OCI-LY7 (cell line): ENCODE results near the gene GPR149.

Experiments
- EZH2phosphoT487 ChIP-seq: fragments of 200-600 bp; sonication (generic); IDR thresholded peaks from 2 replicates; pipeline ENCODE4 v1.6.1; 2018; ENCODE audit warnings: low read depth, borderline replicate concordance, mild to moderate bottlenecking, mixed run types, antibody characterized with exemption, low read length, moderate library complexity, mixed read lengths
- TF ChIP-seq, protein P1 (sequence below): fragments of 200-600 bp; sonication (generic); conservative IDR thresholded peaks from 2 replicates; pipeline ENCODE4 v1.5.1; 2014; ENCODE audit warnings: mild to moderate bottlenecking, antibody characterized with exemption, low read length, moderate library complexity, mixed read lengths

DNA sequence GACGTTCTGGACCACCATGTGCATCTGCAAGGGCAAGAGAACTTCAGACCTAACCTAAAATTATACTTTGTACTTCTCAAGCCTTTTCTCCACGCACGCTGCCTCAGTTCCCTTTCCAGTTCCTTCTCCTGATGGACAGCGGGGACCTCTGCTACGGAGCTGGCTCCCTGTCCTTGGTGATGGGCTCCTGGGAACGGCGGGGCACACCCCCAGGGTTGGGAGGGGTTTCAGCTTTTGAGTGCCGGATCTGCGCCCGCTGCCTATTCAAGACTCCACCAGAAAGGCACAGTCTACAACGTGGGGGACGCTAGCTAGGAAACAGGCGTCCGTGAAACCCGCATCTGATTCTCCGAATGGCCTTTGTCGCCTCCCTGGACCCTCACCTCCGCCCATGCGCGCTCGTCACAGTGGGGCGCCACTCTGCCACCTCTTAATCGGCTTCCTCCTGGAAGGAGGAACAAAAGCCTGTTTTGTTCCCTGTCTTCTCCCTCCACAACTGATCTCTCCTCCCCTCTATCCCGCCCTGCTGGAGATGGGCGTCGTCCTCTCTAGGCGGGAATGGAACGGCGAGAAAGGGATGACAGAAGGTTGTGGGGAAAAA is 2.2 kb downstream of the GPR149 start:
- TF ChIP-seq, protein P1, sequence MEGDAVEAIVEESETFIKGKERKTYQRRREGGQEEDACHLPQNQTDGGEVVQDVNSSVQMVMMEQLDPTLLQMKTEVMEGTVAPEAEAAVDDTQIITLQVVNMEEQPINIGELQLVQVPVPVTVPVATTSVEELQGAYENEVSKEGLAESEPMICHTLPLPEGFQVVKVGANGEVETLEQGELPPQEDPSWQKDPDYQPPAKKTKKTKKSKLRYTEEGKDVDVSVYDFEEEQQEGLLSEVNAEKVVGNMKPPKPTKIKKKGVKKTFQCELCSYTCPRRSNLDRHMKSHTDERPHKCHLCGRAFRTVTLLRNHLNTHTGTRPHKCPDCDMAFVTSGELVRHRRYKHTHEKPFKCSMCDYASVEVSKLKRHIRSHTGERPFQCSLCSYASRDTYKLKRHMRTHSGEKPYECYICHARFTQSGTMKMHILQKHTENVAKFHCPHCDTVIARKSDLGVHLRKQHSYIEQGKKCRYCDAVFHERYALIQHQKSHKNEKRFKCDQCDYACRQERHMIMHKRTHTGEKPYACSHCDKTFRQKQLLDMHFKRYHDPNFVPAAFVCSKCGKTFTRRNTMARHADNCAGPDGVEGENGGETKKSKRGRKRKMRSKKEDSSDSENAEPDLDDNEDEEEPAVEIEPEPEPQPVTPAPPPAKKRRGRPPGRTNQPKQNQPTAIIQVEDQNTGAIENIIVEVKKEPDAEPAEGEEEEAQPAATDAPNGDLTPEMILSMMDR: no peak
- no peak for TF ChIP-seq EZH2phosphoT487
